SU-DHL-6 (cell line): ENCODE measurements around the gene OR6N1.

ENCODE experiments used
- CTCF ChIP-seq: fragments of 200-600 bp; sonication (generic); IDR thresholded peaks from one replicate; pipeline ENCODE4 v1.5.1; 2017; ENCODE audit warnings: antibody characterized with exemption, mild to moderate bottlenecking, low read length, moderate library complexity; ENCODE audit not compliant: insufficient read depth, poor library complexity, severe bottlenecking
- EZH2phosphoT487 ChIP-seq: fragments of 200-600 bp; sonication (generic), shearing (Covaris generic); conservative IDR thresholded peaks from 2 replicates; pipeline ENCODE4 v1.6.1; 2018; ENCODE audit warnings: mild to moderate bottlenecking, antibody characterized with exemption, low read length, moderate library complexity, mixed read lengths

- TF ChIP-seq CTCF: no peak
- no peak for TF ChIP-seq EZH2phosphoT487
Observed at GRCh38 chr1:158813164-158813563, 41.2 kb upstream of the OR6N1 start.
